ENCODE data around the gene SLC30A7. TPM values are rescaled to one million over a fixed set of nuclear protein-coding genes. Genes with fewer than 3 reads are reported as not detected.
"Not testable (repeated sequence)": the region's sequence is repeated elsewhere in the genome, so short reads cannot be mapped to it uniquely, and the experiment has no call there.

SLC30A7 gene
- total RNA-seq, 2 experiments from 2014 or later: 21.6 to 21.7 TPM

- no peaks in the 10 kb centered on the region for H3K4me1 Mint-ChIP-seq (ENCODE audit: low read depth)
- Histone ChIP-seq H3K36me3 (ENCODE audit: insufficient read depth, low read length) (no peaks in the 10 kb centered on the region), H3K27me3 (ENCODE audit: control insufficient read depth in 1 of 2, insufficient read depth in 2 of 2, low read length in 2 of 2) (peaks cover 4 to 10% of the 10 kb centered on the region in 2 experiments), H3K9me3 (ENCODE audit: control insufficient read depth in 1 of 2, insufficient read depth in 1 of 2, low read length in 2 of 2) (no peaks in the 10 kb centered on the region), H3K27ac (ENCODE audit: low read depth in 1 of 2, low read length in 2 of 2) (no peak overlapping the region), H3K4me3 (ENCODE audit: low read length) (no peak overlapping the region), H3K4me1 (ENCODE audit: insufficient read depth, low read length) (no peaks in the 10 kb centered on the region)
- intact Hi-C loops (cut with DNase I, micrococcal nuclease): no loop called here
- POLR2A ChIA-PET: no interaction called here
- H3K36me3 Mint-ChIP-seq (ENCODE audit: low read depth): no peaks in the 10 kb centered on the region
- H3K27me3 Mint-ChIP-seq: peaks cover 20% of the 10 kb centered on the region
- ATAC-seq (ENCODE audit: poor library complexity) (no peak), DNase-seq (no peak)
- no peak overlapping the region for H3K4me3 Mint-ChIP-seq
- H3K27ac Mint-ChIP-seq: no peak overlapping the region
- peaks cover 3% of the 10 kb centered on the region for H3K9me3 Mint-ChIP-seq
- TF ChIP-seq CTCF (IDR thresholded peaks at IDR 0.05): no peak
- CTCF ChIA-PET: interaction anchor here (1.0 kb wide), 1 partner anchor 11 kb away, joined by 3 read pairs; no protein-coding TSS in a partner anchor
Measured at GRCh38 chr1:100852976-100853375, 42.9 kb upstream of the SLC30A7 start.

GRCh38 chr1:100855116-100855515, 40.8 kb upstream of the SLC30A7 start:
- H3K4me3 Mint-ChIP-seq; H3K27me3 ChIP-seq (ENCODE audit: control insufficient read depth in 1 of 2, insufficient read depth in 2 of 2, low read length in 2 of 2); H3K4me1 ChIP-seq (ENCODE audit: insufficient read depth, low read length); intact Hi-C loops (cut with DNase I, micrococcal nuclease); H3K27ac Mint-ChIP-seq; H3K36me3 Mint-ChIP-seq (ENCODE audit: low read depth); H3K27me3 Mint-ChIP-seq; POLR2A ChIA-PET; DNase-seq; H3K4me1 Mint-ChIP-seq (ENCODE audit: low read depth); H3K27ac ChIP-seq (ENCODE audit: low read depth in 1 of 2, low read length in 2 of 2); H3K9me3 Mint-ChIP-seq; ATAC-seq (ENCODE audit: poor library complexity); H3K9me3 ChIP-seq (ENCODE audit: control insufficient read depth in 1 of 2, insufficient read depth in 1 of 2, low read length in 2 of 2); H3K36me3 ChIP-seq (ENCODE audit: insufficient read depth, low read length); H3K4me3 ChIP-seq (ENCODE audit: low read length): not testable (repeated sequence)
- CTCF ChIA-PET: interaction anchor here (0.7 kb wide), 1 partner anchor 13 kb away, joined by 3 read pairs; no protein-coding TSS in a partner anchor

GRCh38 chr1:100860397-100860991, 35.4 kb upstream of the SLC30A7 start:
- intact Hi-C loops (cut with DNase I, micrococcal nuclease): no loop called here
- ATAC-seq (ENCODE audit: poor library complexity): no peak
- Mint-ChIP-seq H3K9me3 (no peaks in the 10 kb centered on the region), H3K4me1 (ENCODE audit: low read depth) (no peaks in the 10 kb centered on the region), H3K4me3 (no peak overlapping the region), H3K27ac (no peak overlapping the region), H3K27me3 (no peaks in the 10 kb centered on the region), H3K36me3 (ENCODE audit: low read depth) (no peaks in the 10 kb centered on the region)
- H3K27ac ChIP-seq (ENCODE audit: low read depth in 1 of 2, low read length in 2 of 2): no peak overlapping the region
- ChIA-PET POLR2A (interaction anchor here (0.6 kb wide), 1 partner anchor 1112 kb away, joined by 5 read pairs; no protein-coding TSS in a partner anchor), CTCF (no interaction called here)
- no peak for TF ChIP-seq CTCF (IDR thresholded peaks at IDR 0.05)
- no peaks in the 10 kb centered on the region for H3K36me3 ChIP-seq (ENCODE audit: insufficient read depth, low read length)
- no peak for DNase-seq
- no peaks in the 10 kb centered on the region for H3K4me1 ChIP-seq (ENCODE audit: insufficient read depth, low read length)
- no peak overlapping the region for H3K4me3 ChIP-seq (ENCODE audit: low read length)
- peaks cover 0 to 3% of the 10 kb centered on the region in 2 experiments for H3K27me3 ChIP-seq (ENCODE audit: control insufficient read depth in 1 of 2, insufficient read depth in 2 of 2, low read length in 2 of 2)
- H3K9me3 ChIP-seq (ENCODE audit: control insufficient read depth in 1 of 2, insufficient read depth in 1 of 2, low read length in 2 of 2): no peaks in the 10 kb centered on the region

- H3K4me1 ChIP-seq (ENCODE audit: insufficient read depth, low read length): no peaks in the 10 kb centered on the region
- H3K4me1 Mint-ChIP-seq (ENCODE audit: low read depth): no peaks in the 10 kb centered on the region
- POLR2A ChIA-PET: no interaction called here
- no peak for TF ChIP-seq CTCF (IDR thresholded peaks at IDR 0.05)
- H3K27ac ChIP-seq (ENCODE audit: low read depth in 1 of 2, low read length in 2 of 2): no peak overlapping the region
- H3K27ac Mint-ChIP-seq: no peak overlapping the region
- ATAC-seq (ENCODE audit: poor library complexity): no peak
- H3K4me3 Mint-ChIP-seq: no peak overlapping the region
- H3K9me3 ChIP-seq (ENCODE audit: control insufficient read depth in 1 of 2, insufficient read depth in 1 of 2, low read length in 2 of 2): no peaks in the 10 kb centered on the region
- no peaks in the 10 kb centered on the region for H3K36me3 Mint-ChIP-seq (ENCODE audit: low read depth)
- H3K27me3 ChIP-seq (ENCODE audit: control insufficient read depth in 1 of 2, insufficient read depth in 2 of 2, low read length in 2 of 2): peaks cover 0 to 3% of the 10 kb centered on the region in 2 experiments
- CTCF ChIA-PET: no interaction called here
- intact Hi-C loops (cut with DNase I, micrococcal nuclease): no loop called here
- DNase-seq: no peak
- H3K36me3 ChIP-seq (ENCODE audit: insufficient read depth, low read length): no peaks in the 10 kb centered on the region
- H3K4me3 ChIP-seq (ENCODE audit: low read length): no peak overlapping the region
- H3K27me3 Mint-ChIP-seq: no peaks in the 10 kb centered on the region
- no peaks in the 10 kb centered on the region for H3K9me3 Mint-ChIP-seq
Measured at GRCh38 chr1:100861379-100861778, 34.5 kb upstream of the SLC30A7 start.

Data from CD4-positive, alpha-beta T cell (primary cell).